Thyroid gland (tissue), 4 donors: ENCODE measurements around the gene SLC27A4.

Source experiments
- POLR2A ChIP-seq, 2 donors: fragments of 450-650 bp; IDR thresholded peaks; one replicate each; pipeline ENCODE4 v1.6.1; 2017; ENCODE audit warnings: antibody characterized with exemption in 2 of 2, mild to moderate bottlenecking in 2 of 2, moderate library complexity in 1 of 2
- TF ChIP-seq, protein P1 (sequence below), 6 experiments: fragments of 200-600 bp in 3 of 6; fragments of 450-650 bp in 3 of 6; sonication (generic) in 3 of 6; IDR thresholded peaks; one replicate each; pipeline ENCODE4 v1.5.1; 2016 to 2019; ENCODE audit warnings: antibody characterized with exemption in 6 of 6, mild to moderate bottlenecking in 2 of 6, inconsistent platforms in 1 of 6, moderate library complexity in 1 of 6

DNA sequence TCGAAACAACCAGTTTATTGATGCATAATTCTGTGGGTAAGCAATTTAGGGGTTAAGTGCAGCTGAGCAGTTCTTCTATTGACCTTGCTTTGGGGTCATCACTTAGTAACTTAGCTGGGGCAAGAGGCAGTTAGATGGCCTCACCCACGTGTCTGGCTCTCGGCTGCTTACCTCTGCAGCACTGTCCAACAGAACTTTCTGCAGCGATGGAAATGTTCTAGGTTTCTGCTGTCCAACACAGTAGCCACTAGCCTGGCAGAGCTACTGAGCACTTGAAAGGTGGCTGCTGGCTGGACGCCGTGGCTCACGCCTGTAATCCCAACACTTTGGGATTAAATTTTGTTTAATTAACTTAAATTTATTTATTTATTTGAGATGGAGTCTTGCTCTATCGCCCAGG, 17.8 kb downstream of the SLC27A4 start:
- TF ChIP-seq, protein P1, sequence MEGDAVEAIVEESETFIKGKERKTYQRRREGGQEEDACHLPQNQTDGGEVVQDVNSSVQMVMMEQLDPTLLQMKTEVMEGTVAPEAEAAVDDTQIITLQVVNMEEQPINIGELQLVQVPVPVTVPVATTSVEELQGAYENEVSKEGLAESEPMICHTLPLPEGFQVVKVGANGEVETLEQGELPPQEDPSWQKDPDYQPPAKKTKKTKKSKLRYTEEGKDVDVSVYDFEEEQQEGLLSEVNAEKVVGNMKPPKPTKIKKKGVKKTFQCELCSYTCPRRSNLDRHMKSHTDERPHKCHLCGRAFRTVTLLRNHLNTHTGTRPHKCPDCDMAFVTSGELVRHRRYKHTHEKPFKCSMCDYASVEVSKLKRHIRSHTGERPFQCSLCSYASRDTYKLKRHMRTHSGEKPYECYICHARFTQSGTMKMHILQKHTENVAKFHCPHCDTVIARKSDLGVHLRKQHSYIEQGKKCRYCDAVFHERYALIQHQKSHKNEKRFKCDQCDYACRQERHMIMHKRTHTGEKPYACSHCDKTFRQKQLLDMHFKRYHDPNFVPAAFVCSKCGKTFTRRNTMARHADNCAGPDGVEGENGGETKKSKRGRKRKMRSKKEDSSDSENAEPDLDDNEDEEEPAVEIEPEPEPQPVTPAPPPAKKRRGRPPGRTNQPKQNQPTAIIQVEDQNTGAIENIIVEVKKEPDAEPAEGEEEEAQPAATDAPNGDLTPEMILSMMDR (IDR thresholded peaks at IDR 0.05): no peak
- no peak for TF ChIP-seq POLR2A (IDR thresholded peaks at IDR 0.05)
